GM18508 (cell line): ENCODE data around the gene RCC2.

Experiments used
- ATAC-seq: cut with Tn5 transposase; IDR thresholded peaks from one replicate; pipeline ENCODE4 v1.9.1; 2021; ENCODE audit warnings: moderate number of reproducible peaks; ENCODE audit not compliant: insufficient read depth, unreplicated experiment

RCC2 gene

GRCh38 chr1:17447501-17447992 is 8.1 kb upstream of the RCC2 start:
- ATAC-seq = no peak

GRCh38 chr1:17442841-17443240 is 3.4 kb upstream of the RCC2 start:
- ATAC-seq = no peak

GRCh38 chr1:17441993-17442357 is 2.5 kb upstream of the RCC2 start:
- ATAC-seq = no peak

GRCh38 chr1:17441265-17441992 is 2.0 kb upstream of the RCC2 start:
- ATAC-seq = no peak

GRCh38 chr1:17440827-17441168 is 1.3 kb upstream of the RCC2 start:
- no peak for ATAC-seq

- ATAC-seq = no peak
These were observed 773 bp upstream of the RCC2 start for GRCh38 chr1:17440074-17440826.

- ATAC-seq = no peak
These were observed 893 bp downstream of the RCC2 start for GRCh38 chr1:17438318-17439249.

- ATAC-seq = no peak
These were observed 1.7 kb downstream of the RCC2 start for GRCh38 chr1:17437580-17438317.

GRCh38 chr1:17437260-17437579 is 2.3 kb downstream of the RCC2 start:
- ATAC-seq = no peak

- no peak for ATAC-seq
These were observed 2.9 kb downstream of the RCC2 start for GRCh38 chr1:17436380-17437174.

- ATAC-seq = no peak
These were observed 4.9 kb downstream of the RCC2 start for GRCh38 chr1:17434601-17435000.

- ATAC-seq = no peak
These were observed 5.5 kb downstream of the RCC2 start for GRCh38 chr1:17434016-17434415.

GRCh38 chr1:17433261-17433660 is 6.2 kb downstream of the RCC2 start:
- no peak for ATAC-seq

GRCh38 chr1:17432412-17432811 is 7.1 kb downstream of the RCC2 start:
- no peak for ATAC-seq

- ATAC-seq = no peak
These were observed 10.3 kb downstream of the RCC2 start for GRCh38 chr1:17429183-17429582.

- ATAC-seq = no peak
These were observed 11.5 kb downstream of the RCC2 start for GRCh38 chr1:17427696-17428660.

- no peak for ATAC-seq
These were observed 13.5 kb downstream of the RCC2 start for GRCh38 chr1:17425806-17426600.
